HG02852 (cell line): ENCODE data around the gene GALNT9.

Source experiments
- ATAC-seq: cut with Tn5 transposase; IDR thresholded peaks from one replicate; pipeline ENCODE4 v1.9.1; 2021; ENCODE audit warnings: mild to moderate bottlenecking, moderate library complexity; ENCODE audit not compliant: unreplicated experiment

The GALNT9 gene

GRCh38 chr12:132218527-132218875, 110.9 kb downstream of the GALNT9 start:
- ATAC-seq: no peak

- no peak for ATAC-seq
Observed at GRCh38 chr12:132217800-132218526, 111.4 kb downstream of the GALNT9 start.

GRCh38 chr12:132217371-132217770, 112.0 kb downstream of the GALNT9 start:
- no peak for ATAC-seq

GRCh38 chr12:132216354-132216987, 112.9 kb downstream of the GALNT9 start:
- no peak for ATAC-seq

GRCh38 chr12:132215299-132215989, 113.9 kb downstream of the GALNT9 start:
- no peak for ATAC-seq

- ATAC-seq: no peak
Observed at GRCh38 chr12:132214891-132215290, 114.5 kb downstream of the GALNT9 start.

GRCh38 chr12:132214161-132214476, 115.3 kb downstream of the GALNT9 start:
- ATAC-seq: no peak

GRCh38 chr12:132213359-132214160, 115.8 kb downstream of the GALNT9 start:
- ATAC-seq: no peak

GRCh38 chr12:132211816-132212215, 117.6 kb downstream of the GALNT9 start:
- ATAC-seq: no peak

- ATAC-seq: no peak
Observed at GRCh38 chr12:132211326-132211725, 118.1 kb downstream of the GALNT9 start.

GRCh38 chr12:132210223-132211055, 119.0 kb downstream of the GALNT9 start:
- no peak for ATAC-seq

GRCh38 chr12:132209619-132210222, 119.7 kb downstream of the GALNT9 start:
- no peak for ATAC-seq

GRCh38 chr12:132208153-132208823, 121.1 kb downstream of the GALNT9 start:
- ATAC-seq: no peak

GRCh38 chr12:132207083-132207775, 122.2 kb downstream of the GALNT9 start:
- ATAC-seq: no peak

GRCh38 chr12:132206046-132206434, 123.3 kb downstream of the GALNT9 start:
- ATAC-seq: no peak

- ATAC-seq: no peak
Observed at GRCh38 chr12:132205271-132206045, 123.9 kb downstream of the GALNT9 start.

GRCh38 chr12:132204793-132205270, 124.6 kb downstream of the GALNT9 start:
- ATAC-seq: no peak
